IMR-90 (cell line): Measurements from ENCODE around the gene COL11A2. TPM values are rescaled to one million over a fixed set of nuclear protein-coding genes. Genes with fewer than 3 reads are reported as not detected.

Source experiments
- ATAC-seq: fragments of 200-7000 bp; cut with Tn5 transposase; 2 replicates; pipeline ENCODE4 v1.9.1; 2020; ENCODE audit warnings: low read depth, mild to moderate bottlenecking, moderate library complexity
- BruUV-seq: library from RNA; stranded (reverse); fragments of 400-500 nt; replicated peaks from 2 replicates; lab custom pipeline; 2021; lab: Mats Ljungman, UMichigan
- CTCF ChIA-PET: fragments of 300-600 bp; formaldehyde crosslinking; extraction: SDS; loops from one replicate; lab custom pipeline; 2021; ENCODE audit warnings: antibody characterized with exemption; lab: Yijun Ruan, JAX
- POLR2A ChIA-PET: fragments of 300-600 bp; sonication (Branson Sonifier 250); formaldehyde crosslinking; loops from one replicate; lab custom pipeline; 2022; ENCODE audit warnings: antibody characterized with exemption; ENCODE audit not compliant: unreplicated experiment; lab: Charles Lee
- DNase-seq: peaks from one replicate; pipeline ENCODE4 v3.0.0; 2013
- H2AFZ ChIP-seq: replicated peaks from 2 replicates; pipeline ENCODE3; 2013; ENCODE audit warnings: low read length, mild to moderate bottlenecking; ENCODE audit not compliant: poor library complexity
- H2AK5ac ChIP-seq: 2 replicates; pipeline ENCODE4 v1.6.1; 2013; ENCODE audit warnings: low read depth, low read length, inconsistent platforms
- H2AK9ac ChIP-seq: replicated peaks from 2 replicates; pipeline ENCODE3; 2013; ENCODE audit warnings: mild to moderate bottlenecking, low read depth, low read length, moderate library complexity; ENCODE audit not compliant: poor library complexity
- H2BK120ac ChIP-seq: 2 replicates; pipeline ENCODE4 v1.6.1; 2013; ENCODE audit warnings: low read depth, low read length, inconsistent platforms
- H2BK15ac ChIP-seq: 3 replicates; pipeline ENCODE4 v1.6.1; 2013; ENCODE audit warnings: low read depth, low read length, inconsistent platforms
- H2BK20ac ChIP-seq: 2 replicates; pipeline ENCODE4 v1.6.1; 2013; ENCODE audit warnings: low read depth, mild to moderate bottlenecking, inconsistent platforms, low read length, moderate library complexity
- H2BK5ac ChIP-seq: 2 replicates; pipeline ENCODE4 v1.6.1; 2013; ENCODE audit warnings: mild to moderate bottlenecking, low read depth, low read length, inconsistent platforms; ENCODE audit not compliant: poor library complexity, severe bottlenecking
- H3K14ac ChIP-seq: replicated peaks from 2 replicates; pipeline ENCODE4 v1.6.1; 2013; ENCODE audit warnings: low read depth, low read length, inconsistent platforms
- H3K18ac ChIP-seq: 2 replicates; pipeline ENCODE4 v1.6.1; 2013; ENCODE audit warnings: low read depth, low read length, control low read depth
- H3K23ac ChIP-seq: 2 replicates; pipeline ENCODE4 v1.6.1; 2013; ENCODE audit warnings: low read depth, low read length, inconsistent platforms
- H3K27ac ChIP-seq: 2 replicates; pipeline ENCODE4 v1.5.1; 2013; ENCODE audit warnings: mild to moderate bottlenecking, control low read depth, low read length; ENCODE audit not compliant: insufficient read depth
- H3K27me3 ChIP-seq: 2 replicates; pipeline ENCODE4 v1.6.1; 2013; ENCODE audit warnings: low read length; ENCODE audit not compliant: control insufficient read depth, insufficient read depth
- H3K36me3 ChIP-seq: 2 replicates; pipeline ENCODE4 v1.6.1; 2013; ENCODE audit warnings: low read length, mixed read lengths; ENCODE audit not compliant: control insufficient read depth, insufficient read depth
- H3K4ac ChIP-seq: 2 replicates; pipeline ENCODE4 v1.6.1; 2013; ENCODE audit warnings: low read depth, low read length, inconsistent platforms
- H3K4me1 ChIP-seq: 2 replicates; pipeline ENCODE4 v1.6.1; 2013; ENCODE audit warnings: low read length, mixed read lengths; ENCODE audit not compliant: control insufficient read depth, insufficient read depth
- H3K4me2 ChIP-seq: 2 replicates; pipeline ENCODE4 v1.6.1; 2013; ENCODE audit warnings: low read depth, mild to moderate bottlenecking, control low read depth, low read length, moderate library complexity
- H3K4me3 ChIP-seq: 2 replicates; pipeline ENCODE4 v1.5.1; 2013; ENCODE audit warnings: low read depth, mild to moderate bottlenecking, control low read depth, low read length, moderate library complexity; ENCODE audit not compliant: insufficient read depth
- H3K56ac ChIP-seq: 2 replicates; pipeline ENCODE4 v1.6.1; 2013; ENCODE audit warnings: low read length, inconsistent platforms; ENCODE audit not compliant: insufficient read depth; ENCODE audit errors: extremely low read depth
- H3K79me1 ChIP-seq, 2 experiments: 2 replicates each; pipeline ENCODE4 v1.6.1; 2013; ENCODE audit warnings: low read length in 2 of 2, inconsistent platforms in 1 of 2, low read depth in 1 of 2
- H3K9ac ChIP-seq: 2 replicates; pipeline ENCODE4 v1.6.1; 2013; ENCODE audit warnings: low read depth, low read length, control low read depth
- H3K9me1 ChIP-seq: 2 replicates; pipeline ENCODE4 v1.6.1; 2013; ENCODE audit warnings: low read length, inconsistent platforms; ENCODE audit not compliant: insufficient read depth
- H3K9me3 ChIP-seq: 2 replicates; pipeline ENCODE4 v1.6.1; 2013; ENCODE audit warnings: low read length; ENCODE audit not compliant: control insufficient read depth, insufficient read depth
- H4K20me1 ChIP-seq: 2 replicates; pipeline ENCODE4 v1.6.1; 2013; ENCODE audit warnings: low read length, inconsistent platforms; ENCODE audit not compliant: insufficient read depth
- H4K5ac ChIP-seq: 2 replicates; pipeline ENCODE4 v1.6.1; 2013; ENCODE audit warnings: mild to moderate bottlenecking, low read depth, low read length, control low read depth
- H4K8ac ChIP-seq, 2 experiments: 2 replicates each; pipeline ENCODE4 v1.6.1; 2013; ENCODE audit warnings: low read depth in 2 of 2, low read length in 2 of 2, control low read depth in 1 of 2, inconsistent platforms in 1 of 2
- H4K91ac ChIP-seq: 2 replicates; pipeline ENCODE4 v1.6.1; 2013; ENCODE audit warnings: low read depth, low read length, inconsistent platforms; ENCODE audit not compliant: insufficient read depth
- BHLHE40 ChIP-seq: fragments of 150-350 bp; IDR thresholded peaks from 2 replicates; pipeline ENCODE4 v1.6.1; 2016; ENCODE audit warnings: mild to moderate bottlenecking, low read depth, low read length
- CEBPB ChIP-seq: IDR thresholded peaks from 2 replicates; pipeline ENCODE4 v1.6.1; 2012; ENCODE audit warnings: low read depth, low read length, improper control_type of control experiment
- CHD1 ChIP-seq: IDR thresholded peaks from 2 replicates; pipeline ENCODE4 v1.6.1; 2012; ENCODE audit warnings: low read depth, low read length, improper control_type of control experiment
- FOS ChIP-seq: fragments of 150-350 bp; IDR thresholded peaks from 2 replicates; pipeline ENCODE4 v1.6.1; 2016; ENCODE audit warnings: low read depth, low read length
- MAZ ChIP-seq: IDR thresholded peaks from 2 replicates; pipeline ENCODE4 v1.6.1; 2012; ENCODE audit warnings: low read depth, mild to moderate bottlenecking, low read length, improper control_type of control experiment, moderate library complexity, borderline replicate concordance
- MXI1 ChIP-seq: IDR thresholded peaks from 2 replicates; pipeline ENCODE4 v1.6.1; 2012; ENCODE audit warnings: low read depth, mild to moderate bottlenecking, low read length, moderate library complexity, borderline replicate concordance
- NFE2L2 ChIP-seq: fragments of 150-350 bp; IDR thresholded peaks from 2 replicates; pipeline ENCODE4 v1.6.1; 2016; ENCODE audit warnings: low read depth, mild to moderate bottlenecking, low read length
- RAD21 ChIP-seq: IDR thresholded peaks from 2 replicates; pipeline ENCODE4 v1.6.1; 2012; ENCODE audit warnings: low read length, improper control_type of control experiment
- RFX5 ChIP-seq: IDR thresholded peaks from 2 replicates; pipeline ENCODE4 v1.8.0; 2012; ENCODE audit warnings: low read depth, mild to moderate bottlenecking, low read length, moderate library complexity
- SMC3 ChIP-seq: fragments of 150-350 bp; IDR thresholded peaks from 2 replicates; pipeline ENCODE4 v1.6.1; 2016; ENCODE audit warnings: low read depth, mild to moderate bottlenecking, antibody characterized with exemption, low read length, moderate library complexity
- WGBS, 2 experiments: methylation state at CpG; one replicate each; pipeline versions ENCODE4 v1.1.5 to v1.1.7; 2013; ENCODE audit warnings: missing lambda C conversion rate in 2 of 2; ENCODE audit not compliant: insufficient read length in 1 of 2; ENCODE audit errors: extremely low coverage in 2 of 2; 5-methylcytosine and 5-hydroxymethylcytosine counted together
- dilution Hi-C: fragments of 300-500 bp; cut with HindIII; formaldehyde crosslinking; loops from one replicate; pipeline ENCODE4 v1.14.3; 2018; ENCODE audit warnings: low sequenced_read_pairs; ENCODE audit not compliant: unreplicated experiment
- in situ Hi-C: fragments of 300-500 bp; cut with MboI; formaldehyde crosslinking; loops from 3 replicates; pipeline ENCODE4 v1.14.3; 2019; ENCODE audit warnings: low sequenced_read_pairs, inconsistent platforms, mixed read lengths
- intact Hi-C: fragments of 100-400 bp; cut with micrococcal nuclease; formaldehyde crosslinking; loops from 2 replicates; pipeline ENCODE4 v1.10.0; 2022
- polyA plus RNA-seq, 3 experiments: library from polyadenylated mRNA; depleted of rRNA; stranded (reverse); fragments of >200 nt; gene quantifications; 2 replicates each; pipeline ENCODE4 v1.2.3, GENCODE V29; 2012; ENCODE audit warnings: low replicate concordance in 1 of 3
- total RNA-seq: library from RNA; depleted of rRNA; stranded (reverse); fragments of >200 nt; gene quantifications from 2 replicates; pipeline ENCODE4 v1.2.3, GENCODE V29; 2012
- TF ChIP-seq, protein P1 (sequence below): conservative IDR thresholded peaks from 2 replicates; pipeline ENCODE4 v1.5.1; 2012; ENCODE audit warnings: mild to moderate bottlenecking, low read depth, low read length, improper control_type of control experiment

COL11A2 gene
- total and polyA plus RNA-seq, 2 of the 4 experiments (the other 2 are of a cell fraction): under 0.01 to 0.38 TPM

DNA sequence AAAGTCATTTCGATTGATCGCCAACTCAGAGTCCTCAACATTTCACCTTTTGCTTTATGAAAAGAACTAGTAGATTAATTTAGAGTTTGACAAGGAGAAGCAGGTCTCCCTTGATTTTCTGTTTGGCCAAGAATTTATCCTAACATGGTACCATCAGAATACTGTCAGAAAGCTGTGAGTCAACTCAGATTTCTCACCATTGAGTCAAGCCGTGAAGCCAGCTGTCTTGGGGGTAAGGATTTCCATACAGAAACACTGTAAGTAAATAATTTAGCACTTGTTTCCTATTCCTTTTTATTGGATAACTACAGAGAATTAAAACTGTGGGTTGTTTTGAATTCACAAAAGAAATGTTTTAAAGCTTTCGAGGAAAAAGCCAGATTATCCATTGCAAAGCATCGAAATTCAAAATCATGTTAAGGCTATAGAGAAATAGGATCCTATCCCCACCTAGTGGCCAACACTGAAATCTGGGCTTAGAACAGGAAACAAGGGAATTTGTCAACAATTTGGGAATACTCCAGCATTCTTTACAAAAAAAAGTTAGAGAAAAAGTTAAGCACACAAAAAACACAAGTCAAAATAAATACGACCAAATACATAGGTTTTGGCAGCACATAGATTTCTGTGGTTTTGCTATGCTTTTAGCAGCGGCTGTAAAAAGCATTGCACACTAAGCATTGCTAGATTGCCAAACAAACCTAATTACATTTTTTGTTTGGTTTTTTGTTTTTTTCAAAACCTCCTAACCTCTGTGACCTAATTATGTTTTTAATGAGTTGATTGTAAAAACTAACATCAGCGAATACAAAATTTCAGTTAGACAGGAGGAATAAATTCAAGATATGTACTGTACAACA lies 44.2 kb downstream of the COL11A2 start:
- H3K27ac ChIP-seq: no peak overlapping the region
- H3K9me1 ChIP-seq: no peaks in the 10 kb centered on the region
- no peak overlapping the region for H2BK20ac ChIP-seq
- ATAC-seq (peak; percentile 90), DNase-seq (peak; percentile 58)
- no peak overlapping the region for H3K9ac ChIP-seq
- no peak overlapping the region for H4K5ac ChIP-seq
- H2BK15ac ChIP-seq: no peak overlapping the region
- H4K8ac ChIP-seq: no peak overlapping the region
- no peak overlapping the region for H2BK5ac ChIP-seq
- no peak overlapping the region for H3K18ac ChIP-seq
- no peak overlapping the region for H3K4me3 ChIP-seq
- no peaks in the 10 kb centered on the region for H3K36me3 ChIP-seq
- no peak overlapping the region for H3K56ac ChIP-seq
- H4K20me1 ChIP-seq: no peaks in the 10 kb centered on the region
- peaks cover 6% of the 10 kb centered on the region; the same call in 1 of the 2 replicates for H3K9me3 ChIP-seq
- ChIA-PET POLR2A (interaction anchor here (0.6 kb wide), 1 partner anchor 12 kb away, joined by 3 read pairs; no protein-coding TSS in a partner anchor), CTCF (interaction anchor here (0.8 to 1.2 kb wide), 5 partner anchors 9 to 28 kb away, joined by 3 to 7 read pairs (median 3); no protein-coding TSS in a partner anchor)
- no CpG with 5 or more reads among the region's 8 CpGs for WGBS, 2 experiments
- H3K27me3 ChIP-seq: peaks cover 16% of the 10 kb centered on the region
- H2AK9ac ChIP-seq: no peak overlapping the region
- H3K79me1 ChIP-seq: no peaks in the 10 kb centered on the region
- TF ChIP-seq, protein P1, sequence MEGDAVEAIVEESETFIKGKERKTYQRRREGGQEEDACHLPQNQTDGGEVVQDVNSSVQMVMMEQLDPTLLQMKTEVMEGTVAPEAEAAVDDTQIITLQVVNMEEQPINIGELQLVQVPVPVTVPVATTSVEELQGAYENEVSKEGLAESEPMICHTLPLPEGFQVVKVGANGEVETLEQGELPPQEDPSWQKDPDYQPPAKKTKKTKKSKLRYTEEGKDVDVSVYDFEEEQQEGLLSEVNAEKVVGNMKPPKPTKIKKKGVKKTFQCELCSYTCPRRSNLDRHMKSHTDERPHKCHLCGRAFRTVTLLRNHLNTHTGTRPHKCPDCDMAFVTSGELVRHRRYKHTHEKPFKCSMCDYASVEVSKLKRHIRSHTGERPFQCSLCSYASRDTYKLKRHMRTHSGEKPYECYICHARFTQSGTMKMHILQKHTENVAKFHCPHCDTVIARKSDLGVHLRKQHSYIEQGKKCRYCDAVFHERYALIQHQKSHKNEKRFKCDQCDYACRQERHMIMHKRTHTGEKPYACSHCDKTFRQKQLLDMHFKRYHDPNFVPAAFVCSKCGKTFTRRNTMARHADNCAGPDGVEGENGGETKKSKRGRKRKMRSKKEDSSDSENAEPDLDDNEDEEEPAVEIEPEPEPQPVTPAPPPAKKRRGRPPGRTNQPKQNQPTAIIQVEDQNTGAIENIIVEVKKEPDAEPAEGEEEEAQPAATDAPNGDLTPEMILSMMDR: peak; percentile 79
- no peak for TF ChIP-seq RFX5
- no peak for TF ChIP-seq CEBPB
- no peak for TF ChIP-seq MXI1
- TF ChIP-seq SMC3: peak; percentile 61
- no peak for TF ChIP-seq CHD1
- peak; percentile 65 for TF ChIP-seq RAD21
- TF ChIP-seq NFE2L2: no peak
- no peak for TF ChIP-seq BHLHE40
- TF ChIP-seq MAZ: no peak
- TF ChIP-seq FOS: no peak
- no peak overlapping the region for H2BK120ac ChIP-seq
- H3K4me2 ChIP-seq: no peak overlapping the region
- H3K14ac ChIP-seq: no peak overlapping the region
- intact Hi-C loops (loop anchor here (1.0 kb wide), 3 partner anchors 29 to 263 kb away; no protein-coding TSS in a partner anchor), in situ Hi-C loops (no loop called here), dilution Hi-C loops (no loop called here)
- H3K23ac ChIP-seq: no peak overlapping the region
- H4K91ac ChIP-seq: no peak overlapping the region
- H3K4ac ChIP-seq: no peak overlapping the region
- no peak overlapping the region for H2AK5ac ChIP-seq
- H2AFZ ChIP-seq: no peak overlapping the region
- no TSS peak for BruUV-seq
- H3K4me1 ChIP-seq: no peaks in the 10 kb centered on the region
